GM19372 (cell line): ENCODE measurements around the gene DGCR6L.
"Not testable (repeated sequence)": the region's sequence is repeated elsewhere in the genome, so short reads cannot be mapped to it uniquely, and the experiment has no call there.

Experiments used
- ATAC-seq: cut with Tn5 transposase; IDR thresholded peaks from one replicate; pipeline ENCODE4 v1.9.1; 2021; ENCODE audit warnings: mild to moderate bottlenecking, low read depth, moderate library complexity; ENCODE audit not compliant: unreplicated experiment

The DGCR6L gene

GRCh38 chr22:20278726-20279490, 41.0 kb downstream of the DGCR6L start:
- ATAC-seq = not testable (repeated sequence)

DNA sequence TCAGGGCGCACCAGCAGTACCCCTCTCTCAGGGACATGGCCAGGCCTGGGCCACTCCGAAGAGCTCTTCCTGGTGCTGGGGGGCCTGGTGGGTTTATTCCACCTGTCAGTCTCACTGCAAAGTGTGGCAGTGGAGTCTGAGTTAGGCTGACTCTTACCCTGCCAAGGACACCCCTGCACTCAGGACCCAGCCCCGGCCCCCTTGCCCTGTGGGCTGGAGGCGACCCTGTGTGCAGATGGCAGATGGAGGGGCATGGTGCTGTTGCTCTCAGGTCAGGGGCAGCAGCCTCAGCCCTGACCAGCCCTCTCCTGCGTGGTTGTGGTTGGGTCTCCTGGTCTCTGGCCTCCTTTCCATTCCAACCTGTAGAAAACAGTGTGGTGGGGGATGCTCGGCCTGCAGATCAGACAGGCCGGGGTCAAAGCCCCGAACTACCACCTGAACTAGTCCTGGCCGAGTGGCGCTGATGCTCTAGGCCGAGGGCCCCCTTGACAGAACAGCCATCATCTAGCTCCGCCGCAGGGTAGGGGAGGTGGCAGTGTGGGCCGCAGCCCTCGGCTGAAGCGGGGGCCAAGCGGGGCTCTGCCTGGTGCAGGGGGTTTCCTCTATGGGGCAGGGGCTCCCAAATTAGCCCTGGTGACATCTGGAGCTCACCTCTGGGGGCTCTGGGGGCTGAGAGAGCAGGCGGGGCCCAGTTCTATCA, 41.8 kb downstream of the DGCR6L start:
- not testable (repeated sequence) for ATAC-seq

DNA sequence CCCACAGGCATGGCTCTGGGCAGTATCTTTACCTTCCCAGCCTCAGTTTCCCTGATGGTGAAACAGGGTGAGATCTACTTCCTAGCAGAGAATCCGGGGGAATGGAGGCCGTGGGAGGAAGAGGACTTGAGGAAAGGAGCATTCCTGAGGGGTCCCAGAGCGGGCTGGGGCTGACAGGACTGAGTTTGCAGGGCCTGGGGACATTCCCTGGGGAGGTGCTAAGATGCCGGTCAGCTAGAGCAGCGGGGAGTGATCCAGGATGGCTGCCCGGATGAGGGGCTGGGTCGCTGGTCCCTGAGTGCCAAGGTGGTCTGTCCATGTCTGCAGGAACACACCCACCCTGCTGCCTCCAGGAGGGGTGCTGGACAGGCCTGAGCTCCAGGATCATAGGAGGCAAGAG, 43.4 kb downstream of the DGCR6L start:
- ATAC-seq = no peak

DNA sequence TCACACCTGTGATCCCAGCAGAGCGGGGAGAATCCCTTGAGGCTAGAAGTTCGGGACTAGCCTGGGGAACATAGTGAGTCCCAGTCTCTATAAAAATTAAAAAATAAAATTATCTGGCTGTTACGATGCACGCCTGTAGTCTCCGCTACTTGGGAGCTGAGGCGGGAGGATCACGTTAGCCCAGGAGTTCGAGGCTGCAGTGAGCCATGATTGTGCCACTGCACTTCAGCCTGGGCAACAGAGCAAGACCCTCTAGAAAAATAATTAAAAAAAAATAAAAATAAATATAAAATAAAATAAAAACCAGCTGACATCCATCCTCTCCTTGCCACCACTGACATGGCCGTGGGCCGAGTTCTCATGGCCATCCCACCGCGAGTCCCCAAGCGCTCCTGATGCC, 44.0 kb downstream of the DGCR6L start:
- ATAC-seq = no peak

- not testable (repeated sequence) for ATAC-seq
Measured at GRCh38 chr22:20275325-20275724, 44.5 kb downstream of the DGCR6L start.

- ATAC-seq = not testable (repeated sequence)
Measured at GRCh38 chr22:20274374-20274773, 45.5 kb downstream of the DGCR6L start.

- no peak for ATAC-seq
Measured at GRCh38 chr22:20273758-20274181, 46.1 kb downstream of the DGCR6L start.

DNA sequence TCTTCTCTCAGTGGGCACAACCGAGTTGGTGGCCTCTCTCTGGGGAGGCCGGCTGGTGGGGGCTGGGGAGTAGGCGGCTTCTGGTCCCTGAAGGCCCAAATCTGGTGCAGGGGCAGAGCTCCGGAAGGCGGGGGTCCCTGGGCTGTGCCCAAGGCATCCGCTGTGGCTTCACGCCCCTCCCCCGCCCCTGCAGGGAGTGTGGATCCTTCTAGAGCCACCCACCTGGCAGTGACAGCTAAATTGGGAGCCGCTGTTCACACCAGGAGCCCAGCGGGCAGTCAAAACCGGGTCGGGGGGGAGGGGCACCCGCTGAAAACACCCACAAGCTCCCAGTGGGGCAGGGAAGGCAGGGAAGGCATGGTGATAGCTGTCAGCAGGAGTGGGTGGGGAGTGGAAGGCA, 47.2 kb downstream of the DGCR6L start:
- no peak for ATAC-seq

GRCh38 chr22:20272174-20272573, 47.7 kb downstream of the DGCR6L start:
- no peak for ATAC-seq

DNA sequence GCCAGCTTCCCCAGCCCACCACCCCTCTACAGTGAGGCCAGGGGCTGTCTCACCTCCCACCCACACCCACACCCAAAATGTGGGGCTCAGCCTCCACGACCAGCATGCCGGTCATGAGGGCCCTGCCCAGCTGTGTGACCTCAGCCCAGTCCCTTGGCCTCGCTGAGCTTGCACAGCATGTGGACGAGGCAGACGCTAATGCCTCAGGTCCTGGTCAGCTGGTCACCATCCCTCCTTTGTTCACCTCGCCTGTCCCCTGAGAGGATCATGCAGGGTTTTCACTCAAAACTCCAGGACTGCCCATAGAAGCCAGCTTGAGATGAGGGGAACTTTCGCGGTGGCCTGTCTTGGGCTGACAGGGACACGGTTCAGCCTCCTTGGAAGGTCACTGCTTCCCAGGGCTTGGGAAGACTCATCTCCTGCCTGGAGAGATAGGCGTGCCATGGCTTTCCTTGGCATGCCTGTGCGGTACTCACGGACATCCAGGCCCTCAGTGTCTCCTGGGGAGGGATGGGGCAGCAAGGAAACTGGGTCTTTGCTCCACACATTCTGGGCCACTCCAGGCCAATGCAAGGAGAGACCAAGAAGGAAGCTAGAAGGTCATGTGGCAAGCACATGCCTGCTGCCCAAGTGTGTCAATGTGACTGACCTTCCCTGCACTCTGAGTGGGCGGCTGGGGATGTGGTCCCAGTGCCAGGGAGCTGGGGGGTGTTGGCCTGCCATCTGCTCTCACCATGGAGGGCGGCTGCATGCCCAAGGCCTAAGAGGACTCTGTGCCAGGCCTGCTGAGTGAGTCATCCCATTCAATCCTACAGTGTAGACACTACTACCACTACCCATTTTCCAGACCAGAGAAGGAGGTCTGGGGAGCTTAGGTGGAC, 48.5 kb downstream of the DGCR6L start:
- ATAC-seq = no peak

GRCh38 chr22:20270190-20271113, 49.4 kb downstream of the DGCR6L start:
- ATAC-seq = not testable (repeated sequence)

- ATAC-seq = not testable (repeated sequence)
Measured at GRCh38 chr22:20269673-20270072, 50.2 kb downstream of the DGCR6L start.

DNA sequence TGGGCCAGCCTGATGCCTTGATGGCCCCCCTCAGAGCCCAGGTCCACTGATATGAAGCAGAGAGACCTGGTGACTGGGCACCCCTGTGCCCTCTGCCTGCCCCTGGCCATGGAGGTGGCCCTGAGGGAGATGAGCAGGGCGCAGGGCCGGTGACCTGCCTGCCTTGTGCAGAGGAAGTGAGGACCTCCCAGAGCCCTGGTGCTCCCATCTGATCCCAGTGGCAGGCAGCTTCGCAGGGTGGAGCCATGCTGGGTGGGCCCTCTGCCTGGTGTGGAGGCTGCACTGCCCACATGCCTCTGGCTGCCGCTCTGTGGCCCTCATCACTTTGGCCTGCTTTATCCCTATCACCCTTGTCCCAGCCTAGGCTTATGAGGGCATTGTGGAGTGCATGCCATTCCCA, 50.7 kb downstream of the DGCR6L start:
- ATAC-seq = not testable (repeated sequence)

DNA sequence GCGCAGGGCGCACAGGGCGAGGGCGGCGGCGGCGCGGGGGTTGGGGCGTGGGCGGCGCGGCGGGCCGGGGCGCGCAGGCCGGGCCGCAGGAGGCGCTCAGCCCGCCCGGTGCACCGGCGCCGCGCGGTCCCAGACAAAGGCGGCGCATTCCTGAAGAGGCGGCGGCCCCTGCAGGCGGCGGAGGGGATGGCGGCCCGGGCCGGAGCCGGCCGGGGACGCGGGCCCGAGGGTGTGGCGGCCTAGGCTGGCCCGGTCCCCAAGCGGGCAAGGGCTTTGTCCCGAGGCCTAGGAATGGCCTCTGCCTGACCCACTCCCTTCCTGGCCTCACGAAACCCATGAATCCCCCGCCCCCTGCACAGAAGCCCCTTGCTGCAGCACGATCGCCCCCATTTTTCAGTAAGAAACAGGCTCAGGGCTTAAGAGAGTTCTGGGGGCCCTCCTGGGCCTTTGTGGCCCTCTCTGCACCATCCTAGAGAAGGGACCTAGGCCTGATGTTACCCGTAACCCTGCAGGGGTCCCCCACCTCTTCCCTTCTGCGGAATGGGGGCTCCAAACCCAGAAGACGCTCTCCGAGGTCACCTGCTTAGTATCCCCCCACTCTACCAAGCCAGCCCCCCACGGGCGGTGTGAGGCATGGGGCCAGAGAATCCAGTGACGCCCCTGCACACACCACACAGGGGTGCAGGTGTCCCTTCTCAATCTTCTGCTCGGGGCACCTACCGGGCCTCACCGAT, 51.4 kb downstream of the DGCR6L start, which contains the start of gene RTN4R:
Gene RTN4R, minus strand, starts transcription at position 40 of the 734 bp plus-strand sequence. CDS start 226 bp downstream, outside the sequence.
- peak; percentile 62 for ATAC-seq

DNA sequence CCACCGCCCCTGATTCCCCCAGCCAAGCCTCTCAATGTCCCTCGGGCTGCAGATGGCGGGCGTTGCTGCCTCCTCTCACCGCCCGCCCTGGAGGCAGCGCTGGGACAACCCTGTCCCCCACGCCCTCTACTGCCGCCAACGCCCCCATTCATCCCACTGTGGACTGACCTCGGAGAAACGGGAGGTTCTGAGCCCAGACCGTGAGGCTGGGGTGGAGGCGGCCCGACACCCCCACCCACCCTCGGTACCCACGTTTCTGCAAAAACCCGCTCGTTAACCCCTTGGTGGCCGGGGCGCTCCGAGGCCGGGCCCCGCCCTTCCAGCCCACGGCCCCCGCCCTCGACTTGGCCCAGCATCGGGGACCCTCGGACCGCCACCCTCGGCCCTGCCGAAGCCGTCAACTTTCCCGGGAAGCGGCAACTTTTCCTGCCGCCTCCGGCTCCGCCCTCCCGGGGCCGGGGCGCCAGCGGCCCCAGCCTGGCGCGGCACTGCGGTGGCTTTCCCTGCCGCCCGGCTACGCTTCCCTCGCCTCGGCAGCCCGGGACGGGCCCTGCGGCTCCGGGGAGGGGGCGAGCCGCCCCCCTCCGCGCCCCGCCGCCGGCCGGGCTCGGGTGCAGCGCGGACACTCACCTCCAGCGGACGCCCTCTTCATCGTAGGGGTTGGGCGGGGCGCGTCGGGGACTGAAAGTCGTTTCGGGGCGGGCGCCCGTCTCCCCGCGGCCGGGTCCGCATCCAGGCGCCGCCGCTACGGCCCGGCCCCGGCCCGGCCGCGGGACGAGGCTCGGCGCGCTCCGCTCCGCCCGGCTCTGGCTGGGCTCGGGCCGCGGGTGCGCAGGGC, 52.2 kb downstream of the DGCR6L start:
- ATAC-seq = no peak

- ATAC-seq = not testable (repeated sequence)
Measured at GRCh38 chr22:20266667-20267440, 53.0 kb downstream of the DGCR6L start.
